Thoracic aorta (tissue), 2 donors: Measurements from ENCODE around the gene PIEZO2. TPM values are rescaled to one million over a fixed set of nuclear protein-coding genes. Genes with fewer than 3 reads are reported as not detected.

Experiments
- ATAC-seq: fragments of 150-250 bp; one replicate; pipeline ENCODE4 v1.8.0; 2017; ENCODE audit warnings: low read depth; ENCODE audit not compliant: insufficient number of reproducible peaks, low FRiP score
- DNase-seq: peaks from one replicate; pipeline ENCODE4 v3.0.0-alpha.2; 2020; ENCODE audit warnings: low spot score
- H3K27ac ChIP-seq, 2 donors: fragments of 200-600 bp; sonication (generic); 1 replicate in 1 of 2; 2 replicates in 1 of 2; pipeline ENCODE4 v1.5.1; 2016; ENCODE audit warnings: mild to moderate bottlenecking in 2 of 2, moderate library complexity in 2 of 2
- H3K27me3 ChIP-seq: fragments of 200-600 bp; sonication (generic); replicated peaks from 2 replicates; pipeline ENCODE4 v1.6.0; 2016; ENCODE audit warnings: mild to moderate bottlenecking; ENCODE audit not compliant: insufficient read depth
- H3K36me3 ChIP-seq: fragments of 200-600 bp; sonication (generic); one replicate; pipeline ENCODE4 v1.5.1; 2016
- H3K4me1 ChIP-seq, 2 donors: fragments of 200-600 bp; sonication (generic); 1 replicate in 1 of 2; 2 replicates in 1 of 2; pipeline versions ENCODE4 v1.5.1 to v1.6.0; 2016; ENCODE audit warnings: low read depth in 2 of 2, mild to moderate bottlenecking in 1 of 2; ENCODE audit not compliant: control insufficient read depth in 1 of 2
- H3K4me3 ChIP-seq: fragments of 200-600 bp; sonication (generic); 2 replicates; pipeline ENCODE4 v1.5.1; 2016; ENCODE audit warnings: mild to moderate bottlenecking
- H3K9me3 ChIP-seq: fragments of 200-600 bp; sonication (generic); 2 replicates; pipeline ENCODE4 v1.5.1; 2016
- total RNA-seq, 2 donors: library from RNA; depleted of rRNA; stranded (reverse); fragments of >200 nt; gene quantifications; one replicate each; pipeline versions ENCODE4 v1.1.0 to v1.2.3, GENCODE V29; 2016
- TF ChIP-seq, protein P1 (sequence below): fragments of 200-600 bp; sonication (generic); IDR thresholded peaks from one replicate; pipeline ENCODE4 v1.5.1; 2019; ENCODE audit warnings: antibody characterized with exemption

PIEZO2 gene
- total RNA-seq, 2 donors from 2014 or later = 8.3 to 10.3 TPM

DNA sequence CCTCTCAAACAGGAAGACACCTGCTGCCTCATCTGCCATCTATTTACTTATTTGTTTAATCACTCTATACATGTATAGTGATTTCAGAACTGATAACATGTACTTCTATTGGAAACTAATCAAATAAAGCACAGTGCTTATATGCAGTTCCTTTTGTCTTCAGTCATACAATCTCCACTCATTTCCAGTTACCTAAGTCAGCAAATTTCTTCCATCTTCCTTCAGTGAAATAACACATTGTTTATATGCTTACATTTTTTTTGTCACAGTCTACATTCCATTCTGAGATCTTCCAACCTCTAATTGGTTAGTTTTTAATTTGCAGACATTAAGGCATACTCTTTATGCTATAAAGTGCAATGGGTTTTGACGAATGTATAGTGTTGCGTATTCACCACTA, 323.0 kb downstream of the PIEZO2 start:
- DNase-seq = no peak
- Histone ChIP-seq H3K9me3 (peaks cover 2% of the 10 kb centered on the region), H3K4me1 (no peaks in the 10 kb centered on the region), H3K27ac (no peak overlapping the region), H3K36me3 (no peaks in the 10 kb centered on the region), H3K27me3 (no peaks in the 10 kb centered on the region), H3K4me3 (no peak overlapping the region)
- TF ChIP-seq, protein P1, sequence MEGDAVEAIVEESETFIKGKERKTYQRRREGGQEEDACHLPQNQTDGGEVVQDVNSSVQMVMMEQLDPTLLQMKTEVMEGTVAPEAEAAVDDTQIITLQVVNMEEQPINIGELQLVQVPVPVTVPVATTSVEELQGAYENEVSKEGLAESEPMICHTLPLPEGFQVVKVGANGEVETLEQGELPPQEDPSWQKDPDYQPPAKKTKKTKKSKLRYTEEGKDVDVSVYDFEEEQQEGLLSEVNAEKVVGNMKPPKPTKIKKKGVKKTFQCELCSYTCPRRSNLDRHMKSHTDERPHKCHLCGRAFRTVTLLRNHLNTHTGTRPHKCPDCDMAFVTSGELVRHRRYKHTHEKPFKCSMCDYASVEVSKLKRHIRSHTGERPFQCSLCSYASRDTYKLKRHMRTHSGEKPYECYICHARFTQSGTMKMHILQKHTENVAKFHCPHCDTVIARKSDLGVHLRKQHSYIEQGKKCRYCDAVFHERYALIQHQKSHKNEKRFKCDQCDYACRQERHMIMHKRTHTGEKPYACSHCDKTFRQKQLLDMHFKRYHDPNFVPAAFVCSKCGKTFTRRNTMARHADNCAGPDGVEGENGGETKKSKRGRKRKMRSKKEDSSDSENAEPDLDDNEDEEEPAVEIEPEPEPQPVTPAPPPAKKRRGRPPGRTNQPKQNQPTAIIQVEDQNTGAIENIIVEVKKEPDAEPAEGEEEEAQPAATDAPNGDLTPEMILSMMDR = no peak
- ATAC-seq = no peak

DNA sequence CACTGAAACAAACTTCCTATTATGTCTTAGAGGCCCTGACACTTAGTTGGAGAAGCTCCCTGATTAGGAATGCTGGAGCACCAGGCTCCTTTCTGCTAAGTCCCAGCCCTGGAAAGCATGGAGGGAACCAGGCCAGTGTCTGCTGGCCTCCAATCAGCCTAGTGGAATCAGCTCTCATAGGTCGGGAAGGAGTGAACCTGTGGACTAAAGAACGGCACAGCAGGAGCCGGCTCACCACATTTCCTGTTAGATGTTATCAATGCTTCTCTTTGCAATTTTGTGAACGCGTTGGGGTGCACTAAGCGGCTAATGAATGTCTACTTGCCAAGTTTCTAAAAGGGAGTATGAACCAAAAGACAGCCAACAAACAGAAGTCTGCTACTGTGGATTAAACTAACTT, 326.9 kb downstream of the PIEZO2 start:
- H3K36me3 ChIP-seq = no peaks in the 10 kb centered on the region
- H3K27me3 ChIP-seq = no peaks in the 10 kb centered on the region
- TF ChIP-seq, protein P1 = no peak
- no peaks in the 10 kb centered on the region for H3K9me3 ChIP-seq
- H3K27ac ChIP-seq = no peak overlapping the region
- no peak overlapping the region for H3K4me3 ChIP-seq
- no peaks in the 10 kb centered on the region for H3K4me1 ChIP-seq
- ATAC-seq (no peak), DNase-seq (no peak)

DNA sequence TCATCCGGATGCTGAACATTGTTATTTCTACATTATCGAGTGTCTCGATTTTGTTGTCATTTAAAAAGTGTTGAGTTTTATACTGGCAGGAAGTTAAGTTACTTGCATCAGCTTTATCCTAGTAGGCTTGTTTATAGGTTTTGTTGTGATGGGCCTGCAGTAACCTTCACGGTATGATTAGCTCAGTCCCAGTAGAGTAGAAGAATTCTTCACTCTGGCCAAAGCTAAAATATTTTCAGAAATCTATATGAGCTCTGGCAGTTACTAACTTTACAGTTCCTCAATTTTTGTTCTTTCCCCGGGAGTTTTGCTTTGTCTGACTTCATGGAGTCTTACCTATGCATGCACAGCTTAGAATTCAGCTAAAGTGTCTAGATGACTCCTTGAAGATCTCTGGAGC, 328.7 kb downstream of the PIEZO2 start:
- Histone ChIP-seq H3K36me3 (no peaks in the 10 kb centered on the region), H3K27ac (no peak overlapping the region), H3K4me1 (no peaks in the 10 kb centered on the region), H3K9me3 (no peaks in the 10 kb centered on the region), H3K27me3 (no peaks in the 10 kb centered on the region), H3K4me3 (no peak overlapping the region)
- TF ChIP-seq, protein P1 = no peak
- DNase-seq = no peak
- ATAC-seq = no peak

DNA sequence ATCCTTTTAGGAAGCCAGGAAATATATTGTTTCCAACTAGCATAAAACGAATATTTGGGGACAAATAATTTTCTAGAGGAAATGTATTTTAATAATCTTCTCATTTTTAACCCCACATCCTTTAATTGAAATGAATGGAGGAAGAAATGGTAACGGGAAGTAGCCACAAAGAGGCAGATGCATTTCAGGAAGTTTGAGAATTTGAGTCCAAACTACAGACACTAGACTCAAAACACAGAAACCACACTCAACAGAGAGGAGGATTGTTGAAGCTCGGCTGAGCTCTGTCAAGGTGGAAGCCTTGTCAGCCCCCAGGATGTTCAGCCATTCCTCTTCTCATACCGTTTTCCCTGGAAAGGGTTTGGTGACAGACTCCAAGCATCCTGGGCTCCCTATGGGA, 335.0 kb downstream of the PIEZO2 start:
- H3K27ac ChIP-seq = no peak overlapping the region
- no peak overlapping the region for H3K4me3 ChIP-seq
- H3K4me1 ChIP-seq = no peaks in the 10 kb centered on the region
- H3K36me3 ChIP-seq = no peaks in the 10 kb centered on the region
- no peaks in the 10 kb centered on the region for H3K27me3 ChIP-seq
- no peak for DNase-seq
- no peaks in the 10 kb centered on the region for H3K9me3 ChIP-seq
- TF ChIP-seq, protein P1 = no peak
- no peak for ATAC-seq

DNA sequence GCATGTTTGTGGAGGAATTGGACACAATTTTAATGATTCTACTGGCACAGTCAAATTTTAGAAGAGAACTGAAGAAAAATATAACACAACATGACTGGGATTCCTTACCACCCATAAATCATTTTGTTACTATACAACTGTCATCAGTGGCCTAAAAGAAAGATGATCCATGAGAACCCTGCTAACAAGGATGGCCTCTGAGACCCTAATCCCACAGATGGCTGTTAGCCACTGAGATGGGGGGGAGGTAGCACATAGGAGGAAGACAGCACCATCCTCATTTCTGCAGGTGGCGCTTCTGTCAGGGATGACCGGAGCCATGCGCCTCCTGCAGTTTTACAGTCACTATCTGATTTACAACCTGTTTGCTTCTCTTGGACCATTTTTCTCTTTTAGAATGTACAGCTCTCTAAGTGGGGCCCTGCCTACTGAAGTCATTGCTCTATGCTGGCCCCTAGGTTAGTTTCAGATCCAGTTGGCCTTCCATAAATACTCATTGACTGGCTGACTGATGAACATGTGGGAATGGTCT, 343.7 kb downstream of the PIEZO2 start:
- H3K27ac ChIP-seq = no peak overlapping the region
- TF ChIP-seq, protein P1 = no peak
- H3K4me1 ChIP-seq = no peaks in the 10 kb centered on the region
- H3K4me3 ChIP-seq = no peak overlapping the region
- no peak for ATAC-seq
- H3K36me3 ChIP-seq = no peaks in the 10 kb centered on the region
- no peaks in the 10 kb centered on the region for H3K9me3 ChIP-seq
- DNase-seq = no peak
- no peaks in the 10 kb centered on the region for H3K27me3 ChIP-seq
